ENCODE measurements around the gene PSMB2. TPM values are rescaled to one million over a fixed set of nuclear protein-coding genes. Genes with fewer than 3 reads are reported as not detected.

The PSMB2 gene
- total and polyA plus RNA-seq, 2 of the 8 experiments (the other 6 are each of a cell fraction or from before 2014, with no cell fraction given): 91.4 to 101 TPM

DNA sequence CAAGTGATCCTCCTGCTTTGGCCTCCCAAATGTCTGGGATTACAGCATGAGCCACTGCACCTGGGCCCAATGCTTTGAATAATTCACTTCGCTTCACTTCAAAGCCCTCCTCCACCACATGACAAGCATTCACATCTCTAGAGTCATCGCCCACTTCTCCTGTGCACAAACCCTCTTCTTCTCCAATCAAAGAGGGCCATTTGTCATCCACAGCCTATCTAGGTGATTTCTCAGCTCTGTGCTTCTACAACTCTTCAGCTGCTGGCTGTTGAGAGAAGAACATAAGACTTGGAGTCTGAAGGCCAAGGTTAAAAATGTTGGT lies 20.1 kb upstream of the PSMB2 start:
- H3K36me3 ChIP-seq (ENCODE audit: control insufficient read depth in 2 of 4, insufficient read depth in 4 of 4, low read length in 3 of 4): no peaks in the 10 kb centered on the region
- TF ChIP-seq NRF1 (IDR thresholded peaks at IDR 0.05; ENCODE audit: low read depth, low read length) (no peak), TCF12 (IDR thresholded peaks at IDR 0.05; ENCODE audit: low read depth, low read length) (no peak), POLR2AphosphoS5 (IDR thresholded peaks at IDR 0.05; ENCODE audit: low read depth, low read length) (no peak), ZNF274 (IDR thresholded peaks at IDR 0.05; ENCODE audit: borderline replicate concordance, extremely low read depth, low read length) (no peak), BACH1 (IDR thresholded peaks at IDR 0.05; ENCODE audit: low read length) (no peak), EP300 (IDR thresholded peaks at IDR 0.05; ENCODE audit: borderline replicate concordance in 1 of 2, low read depth in 2 of 2, low read length in 2 of 2) (no peak), CHD2 (IDR thresholded peaks at IDR 0.05; ENCODE audit: low read length) (no peak), JUN (IDR thresholded peaks at IDR 0.05; ENCODE audit: low read depth, low read length) (no peak), FOSL1 (IDR thresholded peaks at IDR 0.05; ENCODE audit: insufficient read depth, low read depth, low read length) (no peak), SAP30 (IDR thresholded peaks at IDR 0.05; ENCODE audit: insufficient read depth, insufficient replicate concordance, low read length) (no peak)
- TF ChIP-seq, protein P1, sequence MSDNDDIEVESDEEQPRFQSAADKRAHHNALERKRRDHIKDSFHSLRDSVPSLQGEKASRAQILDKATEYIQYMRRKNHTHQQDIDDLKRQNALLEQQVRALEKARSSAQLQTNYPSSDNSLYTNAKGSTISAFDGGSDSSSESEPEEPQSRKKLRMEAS (IDR thresholded peaks at IDR 0.05): no peak
- FAIRE-seq: no peak

More for the DNA sequence above, 20.1 kb upstream of the PSMB2 start:
- ChIA-PET CTCF (ENCODE audit: partially characterized antibody) (interaction anchor here (3.2 to 4.5 kb wide), 2 partner anchors 16 to 54 kb away, joined by 13 to 18 read pairs; no protein-coding TSS in a partner anchor), POLR2A (ENCODE audit: partially characterized antibody) (interaction anchor here (0.7 kb wide), 1 partner anchor 21 kb away, joined by 3 read pairs; no protein-coding TSS in a partner anchor)
- Histone ChIP-seq H2BK5ac (ENCODE audit: low read depth, low read length) (no peak overlapping the region), H2BK15ac (ENCODE audit: low read length) (no peak overlapping the region), H4K5ac (ENCODE audit: insufficient read length, low read depth, low read length) (no peak overlapping the region), H4K91ac (replicated peaks; ENCODE audit: insufficient read length, low read length) (no peak overlapping the region), H2BK20ac (ENCODE audit: low read length) (no peak overlapping the region), H3K4me3 (ENCODE audit: extremely low read depth in 1 of 4, insufficient read depth in 2 of 4, low read depth in 3 of 4, low read length in 4 of 4) (no peak overlapping the region), H2BK120ac (replicated peaks; ENCODE audit: low read depth, low read length) (no peak overlapping the region), H2AFZ (ENCODE audit: low read length) (no peak overlapping the region), H3K4me1 (replicated peaks in 1 of 4; ENCODE audit: control insufficient read depth in 3 of 4, insufficient read depth in 4 of 4, low read length in 3 of 4) (no peaks in the 10 kb centered on the region; a peak in 1 of 7 replicates), H3K79me1 (ENCODE audit: low read depth, low read length) (no peaks in the 10 kb centered on the region; the same call in 1 of the 2 replicates), H3K4me2 (ENCODE audit: insufficient read depth in 1 of 2, low read depth in 2 of 2, low read length in 2 of 2) (no peak overlapping the region), H3K23me2 (ENCODE audit: low read depth, low read length) (no peaks in the 10 kb centered on the region), H3K9me3 (ENCODE audit: insufficient read depth in 2 of 2, low read depth in 1 of 2, low read length in 1 of 2) (no peaks in the 10 kb centered on the region), H4K8ac (ENCODE audit: extremely low read depth, insufficient read depth, low read length) (no peak overlapping the region), H3K56ac (replicated peaks; ENCODE audit: insufficient read length, low read depth, low read length) (no peak overlapping the region), H3K27me3 (replicated peaks in 1 of 4; ENCODE audit: control insufficient read depth in 3 of 4, extremely low read depth in 1 of 4, insufficient read depth in 3 of 4, low read length in 3 of 4) (peaks cover 0 to 2% (median under 1%) of the 10 kb centered on the region in 4 experiments; a peak in 1 of 7 replicates), H3K79me2 (ENCODE audit: control insufficient read depth in 1 of 2, insufficient read depth in 2 of 2, low read length in 2 of 2) (no peaks in the 10 kb centered on the region), H3K14ac (ENCODE audit: insufficient read length) (no peak overlapping the region), H3K18ac (ENCODE audit: extremely low read depth, low read length) (no peak overlapping the region), H3K27ac (ENCODE audit: low read depth, low read length) (no peak overlapping the region), H2BK12ac (ENCODE audit: low read depth, low read length) (no peak overlapping the region), H3K9ac (replicated peaks in 1 of 4; ENCODE audit: extremely low read depth in 1 of 4, low read depth in 3 of 4, low read length in 3 of 4) (no peak overlapping the region), H2AK5ac (ENCODE audit: low read depth, low read length) (no peak overlapping the region), H3K23ac (ENCODE audit: insufficient read length) (no peak overlapping the region), H4K20me1 (replicated peaks in 1 of 2; ENCODE audit: control insufficient read depth in 1 of 2, insufficient read depth in 2 of 2, low read length in 2 of 2) (peaks cover 0 to 3% of the 10 kb centered on the region in 2 experiments), H3K4ac (replicated peaks; ENCODE audit: insufficient read length, low read depth, low read length) (no peak overlapping the region)
- 97% methylated on average over 2 of the region's 2 CpGs; no CpG with 5 or more reads in 1 of the 2 experiments for WGBS, 2 experiments (ENCODE audit: extremely low coverage in 1 of 2, insufficient coverage in 1 of 2, insufficient read length in 1 of 2, insufficient replicate concordance in 2 of 2, low coverage in 1 of 2, low lambda C conversion rate in 2 of 2, missing lambda C conversion rate in 1 of 2)
- no peak for DNase-seq (ENCODE audit: low read depth in 1 of 2, low spot score in 2 of 2)

All from H1 (cell line).